ENCODE results near the gene POLR3C.

POLR3C gene

DNA sequence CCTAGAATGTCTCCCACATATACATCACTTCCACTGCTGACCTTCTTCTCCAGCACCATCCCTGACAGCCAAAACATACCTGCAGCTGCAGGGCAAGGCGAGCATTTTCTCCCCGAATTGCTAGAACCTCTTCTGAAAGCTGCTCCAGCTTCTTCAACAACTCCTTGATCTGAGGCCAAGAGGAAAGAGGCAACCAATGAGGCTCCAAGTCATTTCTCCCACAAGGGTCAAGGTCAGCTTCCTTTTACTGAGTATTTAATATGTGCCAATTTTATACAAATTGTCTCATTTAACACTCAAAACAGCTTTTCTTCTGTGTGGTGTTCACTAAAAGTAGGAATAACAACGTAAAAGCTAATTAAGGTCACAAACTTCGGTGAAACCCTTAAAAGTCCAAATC is 44.2 kb downstream of the POLR3C start:
- no peak for DNase-seq (ENCODE audit: low read depth in 2 of 2)

DNA sequence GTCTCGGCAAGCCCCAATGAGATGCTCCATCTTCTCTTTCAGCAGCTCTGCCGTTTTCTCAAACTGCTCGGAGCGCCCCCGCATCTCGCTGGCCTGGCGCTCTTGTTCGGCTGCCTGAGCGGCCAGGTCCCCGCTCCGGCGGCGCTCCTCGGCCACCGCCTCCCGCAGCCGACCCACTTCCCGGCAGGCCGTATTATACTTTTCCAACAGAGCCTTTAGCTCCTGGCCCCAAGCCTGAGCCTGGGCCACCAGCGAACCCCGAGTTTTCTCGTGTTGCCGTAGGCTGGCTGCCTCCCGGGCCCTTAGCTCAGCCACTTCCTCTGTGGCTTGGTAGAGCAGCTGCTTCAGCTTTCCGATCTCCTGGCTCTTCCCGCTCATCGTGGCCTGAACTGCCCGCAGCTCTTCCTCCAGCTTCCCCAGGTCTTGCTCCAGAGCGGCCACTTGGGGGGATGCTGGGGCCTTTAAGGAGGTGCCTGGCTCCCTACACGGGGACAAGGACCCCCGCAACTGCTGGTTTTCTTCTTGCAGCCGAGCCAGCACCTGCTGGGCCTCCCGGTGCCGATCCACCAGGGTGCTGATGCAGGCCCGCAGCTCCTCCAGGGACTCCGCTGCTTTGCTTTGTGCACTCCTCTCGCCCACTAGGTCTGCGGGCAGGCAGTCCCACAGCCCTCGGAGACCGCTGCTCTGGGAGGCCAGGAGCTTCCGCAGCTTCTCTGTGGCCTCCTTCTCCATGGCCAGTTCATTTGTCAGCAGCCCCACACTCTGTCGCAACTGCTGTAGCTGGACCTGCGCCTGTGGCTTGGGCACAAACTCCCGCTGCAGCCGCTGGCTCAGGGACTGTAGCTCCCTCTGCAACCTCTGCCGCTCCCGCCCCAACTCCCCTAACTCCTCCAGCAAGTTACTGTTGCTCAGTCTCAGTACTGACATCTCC is 48.3 kb downstream of the POLR3C start:
- DNase-seq (ENCODE audit: low read depth in 2 of 2), result peak in 1 of 2 donors; percentile 7

DNA sequence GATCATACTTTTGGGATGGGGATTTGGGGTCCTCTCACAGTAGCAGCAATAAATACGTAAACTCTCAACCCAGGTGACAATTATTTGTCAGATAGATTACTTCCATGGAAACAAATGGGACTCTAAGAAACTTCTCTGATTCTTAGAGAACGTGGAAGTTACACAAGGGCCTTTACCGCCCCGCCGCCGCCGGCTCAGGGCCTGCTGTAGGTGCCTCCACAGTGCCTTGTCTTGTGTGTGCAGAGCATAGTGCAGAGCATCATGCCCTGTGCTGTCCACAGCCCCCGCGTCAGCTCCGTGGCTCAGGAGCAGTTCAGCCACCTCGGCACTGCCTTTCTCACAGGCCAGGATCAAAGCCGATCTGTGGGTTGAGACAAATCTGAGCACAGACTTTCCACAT is 50.6 kb downstream of the POLR3C start:
- DNase-seq (ENCODE audit: low read depth in 2 of 2), result no peak

DNA sequence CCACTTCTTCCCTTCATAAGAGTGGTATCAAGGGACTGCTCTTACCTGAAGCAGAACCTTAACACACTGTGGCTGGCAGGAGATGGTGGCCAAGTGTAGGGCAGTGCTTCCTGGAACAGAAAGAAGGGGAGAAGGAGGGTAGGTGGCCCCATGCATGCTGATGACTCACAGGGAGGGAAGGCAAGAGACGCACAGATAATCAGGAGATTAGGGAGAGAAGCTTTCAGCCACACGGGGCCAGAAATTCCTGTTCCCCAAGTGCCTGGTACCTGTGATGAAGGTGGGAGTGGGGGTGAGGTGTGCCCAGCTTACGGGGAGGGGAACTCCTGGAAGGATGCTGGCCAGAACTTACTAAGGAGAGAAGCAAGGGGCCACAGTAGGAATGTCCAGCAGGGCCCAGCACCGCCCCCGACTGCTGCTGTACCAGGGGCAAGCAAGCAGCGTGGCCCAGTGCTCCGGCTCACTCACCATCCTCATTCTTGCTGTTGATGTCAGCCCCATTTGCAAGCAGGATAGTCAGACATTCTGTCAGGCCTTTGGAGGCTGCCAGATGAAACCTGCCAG is 54.0 kb downstream of the POLR3C start:
- DNase-seq (ENCODE audit: low read depth in 2 of 2), result no peak

DNA sequence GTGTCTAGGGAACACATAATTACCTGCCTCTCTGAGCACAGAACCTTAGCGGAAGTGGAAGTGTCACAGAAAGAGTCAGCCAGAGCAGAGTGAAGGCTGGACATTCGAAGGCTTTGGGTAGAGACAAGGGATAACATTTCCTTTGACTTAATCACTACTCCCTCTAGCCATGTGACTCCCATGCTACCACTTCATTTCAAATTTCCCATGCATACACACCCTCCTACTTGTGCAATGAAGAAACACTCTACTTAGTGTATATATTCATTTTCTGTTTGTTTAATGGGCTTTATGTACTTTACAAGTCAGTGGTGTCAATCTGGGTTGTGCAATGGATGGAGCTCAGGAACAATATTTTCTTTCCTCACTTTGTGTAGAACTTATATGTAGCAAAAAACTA is 54.7 kb downstream of the POLR3C start:
- DNase-seq (ENCODE audit: low read depth in 2 of 2), result no peak

DNA sequence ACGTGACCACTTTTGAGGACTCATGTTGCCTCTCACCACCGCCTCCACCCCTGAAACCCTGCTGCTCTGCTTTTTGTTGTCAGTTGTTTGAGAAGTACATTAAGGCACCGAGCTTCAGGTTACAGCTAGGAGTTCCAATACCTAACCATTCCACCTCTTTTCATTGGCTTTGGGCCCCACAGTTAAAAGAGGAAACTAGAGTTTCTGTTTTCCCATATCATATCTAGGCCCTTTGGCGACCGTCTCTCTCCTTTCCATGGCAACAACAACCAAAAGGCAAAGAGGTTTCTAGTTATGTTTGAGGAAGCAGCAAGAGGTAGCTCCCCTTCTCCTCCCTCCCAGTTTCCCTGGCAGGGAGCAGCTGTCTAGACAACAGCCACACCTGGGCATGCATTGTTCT is 55.8 kb downstream of the POLR3C start:
- no peak for DNase-seq (ENCODE audit: low read depth in 2 of 2)

DNA sequence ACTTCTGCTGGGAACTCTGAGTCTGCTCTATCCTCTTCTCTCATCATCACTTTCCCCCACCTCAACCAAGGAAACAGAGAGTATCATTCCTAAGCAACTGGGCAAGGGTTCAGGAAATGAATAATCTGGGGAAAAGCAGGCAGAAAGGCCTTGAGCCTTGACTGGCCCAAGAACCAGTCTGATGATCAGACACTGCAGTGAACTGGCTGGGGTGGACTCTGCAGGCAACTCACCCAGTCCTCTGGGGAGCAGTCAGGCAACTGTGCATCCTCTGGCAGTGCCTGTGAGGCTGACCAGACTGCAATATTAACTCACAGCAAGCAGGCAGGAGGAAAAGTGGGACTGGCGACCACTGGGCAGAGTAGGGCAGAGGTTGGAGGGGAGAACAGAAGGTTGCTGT is 60.7 kb downstream of the POLR3C start:
- no peak for DNase-seq (ENCODE audit: low read depth in 2 of 2)

DNA sequence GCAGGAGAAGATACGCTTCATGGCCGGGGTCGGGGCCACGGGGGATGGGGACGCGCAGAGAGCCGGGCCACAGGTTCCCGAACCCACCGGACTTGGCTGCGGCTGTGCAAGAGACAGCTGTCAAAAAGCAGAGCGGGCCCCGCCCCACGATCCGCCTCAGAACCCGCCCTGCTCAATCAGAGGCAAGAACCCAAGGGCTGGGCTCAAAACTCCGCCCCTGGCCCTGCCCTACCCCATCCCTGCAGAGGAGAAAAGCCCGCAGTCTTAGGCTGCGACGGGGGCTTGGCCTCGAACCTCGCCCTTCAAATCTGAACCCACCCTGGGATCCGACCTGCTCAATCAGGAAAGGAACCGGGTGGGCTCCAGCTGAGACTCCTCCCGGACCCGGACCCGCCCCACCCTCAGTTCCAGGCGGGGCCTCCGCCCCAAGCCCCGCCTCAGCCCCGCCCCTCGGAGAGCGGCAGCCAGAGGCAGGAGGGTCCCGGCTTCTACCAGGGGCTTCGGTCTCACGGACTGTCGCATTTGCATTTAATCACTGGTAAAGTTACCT is 61.8 kb downstream of the POLR3C start, which contains the start of gene ANKRD35:
TSS of gene ANKRD35 (minus strand) at position 129 of the 550 bp plus-strand sequence. CDS start at position 21, 108 bp downstream.
- peak; percentile 68 to 70 for DNase-seq (ENCODE audit: low read depth in 2 of 2)

DNA sequence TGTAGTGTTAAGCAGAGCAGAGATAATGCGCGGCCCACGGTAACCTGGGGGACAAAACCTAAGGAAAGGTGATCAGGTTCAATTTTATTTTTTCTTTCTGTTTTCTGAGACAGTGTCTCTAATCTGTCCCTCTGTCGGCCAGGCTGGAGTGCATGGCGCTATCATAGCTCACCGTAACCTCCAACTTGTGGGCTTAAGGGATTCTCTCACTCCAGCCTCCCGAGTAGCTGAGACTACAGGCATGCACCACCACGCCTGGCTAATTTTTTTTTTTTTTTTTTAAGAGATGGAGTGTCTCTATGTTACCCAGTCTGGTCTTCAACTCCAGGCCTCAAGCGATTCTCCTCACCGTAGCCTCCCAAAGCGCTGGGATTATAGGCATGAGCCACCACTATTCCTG is 62.4 kb downstream of the POLR3C start:
- DNase-seq (ENCODE audit: low read depth in 2 of 2), result no peak

DNA sequence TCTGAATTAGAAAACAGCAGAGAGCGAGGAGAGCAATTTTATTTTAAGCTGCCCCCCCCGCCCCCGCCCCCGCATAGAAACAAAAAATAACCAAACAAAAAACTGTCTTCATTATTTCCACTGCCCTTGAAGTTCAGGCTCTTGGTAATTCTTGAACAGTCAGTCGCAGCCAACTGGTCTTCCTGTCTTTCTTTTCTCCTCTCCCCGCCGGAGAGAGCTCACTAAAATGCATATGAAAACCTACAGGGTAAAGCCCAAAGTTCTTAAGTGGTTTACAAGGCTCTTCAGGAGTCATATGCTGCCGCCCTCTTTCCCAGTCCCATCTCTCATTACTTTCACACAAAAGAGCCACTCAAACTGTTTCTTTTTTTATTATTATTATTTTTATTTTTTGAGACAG is 62.8 kb downstream of the POLR3C start:
- no peak for DNase-seq (ENCODE audit: low read depth in 2 of 2)

DNA sequence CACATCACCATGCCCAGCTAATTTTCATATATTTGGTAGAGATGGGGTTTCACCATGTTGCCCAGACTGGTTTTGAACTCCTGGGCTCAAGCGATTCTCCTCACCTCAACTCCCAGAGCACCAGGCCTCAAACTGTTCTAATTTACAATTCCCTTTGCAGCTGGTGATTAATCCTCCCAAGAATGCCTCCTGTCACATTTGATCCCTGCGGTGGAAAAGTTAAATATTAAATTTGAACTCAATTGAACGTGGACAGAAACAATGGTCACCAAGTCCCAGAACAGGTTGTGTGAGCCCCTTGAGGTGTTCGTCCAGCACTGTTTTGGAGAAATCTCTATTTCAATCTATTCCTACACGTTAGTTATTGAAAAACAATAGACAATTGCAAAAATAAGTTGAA is 63.6 kb downstream of the POLR3C start:
- no peak for DNase-seq (ENCODE audit: low read depth in 2 of 2)

DNA sequence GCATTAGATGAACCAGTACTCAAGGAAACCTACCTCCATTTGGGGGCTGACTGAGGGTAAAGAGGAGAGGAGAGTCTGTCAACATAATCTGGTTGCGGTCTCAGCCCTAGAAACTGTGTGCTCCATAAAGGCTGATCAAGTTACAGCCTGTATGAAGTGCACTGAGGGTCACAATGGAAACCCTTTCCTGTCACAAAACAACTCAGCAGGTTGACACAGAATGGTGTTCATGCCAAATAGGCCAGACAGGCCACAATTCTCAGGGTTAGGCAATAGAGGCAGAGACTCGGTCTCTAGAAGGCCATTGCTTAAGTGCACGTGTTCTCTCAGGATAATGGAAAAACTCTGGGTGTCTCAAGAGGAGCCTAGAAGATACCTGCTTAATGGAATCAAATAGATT is 65.7 kb downstream of the POLR3C start:
- no peak for DNase-seq (ENCODE audit: low read depth in 2 of 2)

DNA sequence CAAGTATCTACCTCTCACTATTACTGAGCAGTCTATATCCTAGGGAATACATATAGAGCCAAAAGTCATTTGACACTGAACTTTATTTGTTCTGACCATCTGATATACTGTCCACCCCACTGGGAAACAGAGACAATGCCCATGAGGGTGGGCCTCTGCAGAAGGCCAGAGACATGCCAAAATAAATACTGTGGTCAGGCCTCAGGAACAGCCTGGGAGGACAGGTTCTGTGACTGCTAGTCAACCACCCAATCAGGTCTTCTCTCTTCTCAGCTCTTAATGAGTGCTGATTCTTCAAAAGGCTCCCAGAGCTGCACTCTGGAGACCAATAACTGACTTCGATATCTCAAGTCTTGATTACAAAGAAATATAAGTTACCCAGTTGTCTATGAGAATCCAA is 67.1 kb downstream of the POLR3C start:
- no peak for DNase-seq (ENCODE audit: low read depth in 2 of 2)

DNA sequence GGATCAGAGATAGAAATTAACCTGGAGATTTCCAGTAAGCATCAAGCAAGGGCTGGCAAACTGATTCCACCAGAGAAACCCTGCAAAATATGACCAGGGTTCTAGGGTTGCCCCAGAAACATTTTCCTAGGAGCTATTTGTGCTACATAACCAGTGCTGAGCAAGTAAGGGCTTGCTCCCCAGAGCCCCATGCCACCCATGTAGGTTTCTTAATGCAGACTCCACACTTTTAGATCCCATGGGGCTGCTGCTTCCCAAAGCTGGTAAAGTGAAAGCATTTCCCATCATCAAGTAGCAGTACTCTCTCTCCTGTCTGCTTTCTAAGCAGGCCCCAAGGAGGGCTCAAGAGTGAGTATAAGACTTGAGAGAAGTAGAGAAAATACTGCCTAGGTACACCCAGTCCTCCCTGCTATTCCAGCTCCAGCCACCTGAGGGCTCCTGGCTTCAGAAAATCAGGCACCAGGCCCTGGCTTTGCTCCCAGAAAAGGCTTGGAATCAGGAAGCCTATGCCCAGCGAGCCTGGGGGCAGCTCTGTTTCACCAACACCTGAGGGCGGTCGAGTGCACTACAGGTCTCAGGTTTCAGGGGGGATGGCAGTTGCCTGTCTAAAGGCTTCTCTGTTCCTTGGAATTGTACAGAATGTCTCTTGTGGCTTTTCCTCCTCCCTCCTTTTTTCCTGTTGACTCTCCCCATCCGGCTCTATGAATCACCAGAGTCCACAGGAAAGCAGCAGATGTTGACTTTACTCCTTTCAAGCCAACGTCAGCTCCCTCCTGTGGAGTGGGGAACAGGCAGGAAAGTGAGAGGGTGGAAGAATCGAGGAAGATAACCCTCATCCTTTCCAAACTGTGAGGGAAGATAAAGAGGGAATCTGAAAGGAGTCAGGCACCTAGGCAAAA is 67.8 kb downstream of the POLR3C start:
- peak in 1 of 2 donors; percentile 16 for DNase-seq (ENCODE audit: low read depth in 2 of 2)

DNA sequence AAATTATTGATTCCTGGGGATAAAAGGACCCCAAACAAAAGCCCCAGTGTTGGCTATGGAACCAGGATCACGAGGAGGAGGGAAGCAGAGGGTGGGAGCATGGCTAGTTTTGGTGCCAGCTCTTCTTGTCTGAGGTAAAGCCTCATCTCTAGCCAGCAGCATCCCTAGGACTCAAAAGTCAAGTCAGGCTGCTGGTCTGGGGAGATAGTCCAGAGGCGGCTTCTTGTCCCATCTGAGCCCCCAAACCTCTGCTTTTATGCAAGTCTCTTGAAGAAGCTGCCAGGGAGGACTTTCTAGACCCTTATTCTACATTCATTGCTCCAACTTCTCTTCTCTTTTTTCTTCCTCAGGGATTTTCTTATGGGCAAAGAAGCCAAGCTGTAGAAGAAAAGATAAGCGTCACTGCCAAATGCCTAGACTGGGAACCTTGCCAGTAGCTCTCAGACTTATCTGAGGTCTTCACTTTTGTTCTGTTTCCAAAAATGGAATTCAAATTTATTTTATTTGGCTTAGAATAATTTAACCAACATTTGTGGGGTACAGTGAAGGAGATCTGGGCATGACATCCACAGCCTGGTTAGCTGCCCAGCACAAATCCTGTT is 68.6 kb downstream of the POLR3C start:
- DNase-seq (ENCODE audit: low read depth in 2 of 2), result no peak

DNA sequence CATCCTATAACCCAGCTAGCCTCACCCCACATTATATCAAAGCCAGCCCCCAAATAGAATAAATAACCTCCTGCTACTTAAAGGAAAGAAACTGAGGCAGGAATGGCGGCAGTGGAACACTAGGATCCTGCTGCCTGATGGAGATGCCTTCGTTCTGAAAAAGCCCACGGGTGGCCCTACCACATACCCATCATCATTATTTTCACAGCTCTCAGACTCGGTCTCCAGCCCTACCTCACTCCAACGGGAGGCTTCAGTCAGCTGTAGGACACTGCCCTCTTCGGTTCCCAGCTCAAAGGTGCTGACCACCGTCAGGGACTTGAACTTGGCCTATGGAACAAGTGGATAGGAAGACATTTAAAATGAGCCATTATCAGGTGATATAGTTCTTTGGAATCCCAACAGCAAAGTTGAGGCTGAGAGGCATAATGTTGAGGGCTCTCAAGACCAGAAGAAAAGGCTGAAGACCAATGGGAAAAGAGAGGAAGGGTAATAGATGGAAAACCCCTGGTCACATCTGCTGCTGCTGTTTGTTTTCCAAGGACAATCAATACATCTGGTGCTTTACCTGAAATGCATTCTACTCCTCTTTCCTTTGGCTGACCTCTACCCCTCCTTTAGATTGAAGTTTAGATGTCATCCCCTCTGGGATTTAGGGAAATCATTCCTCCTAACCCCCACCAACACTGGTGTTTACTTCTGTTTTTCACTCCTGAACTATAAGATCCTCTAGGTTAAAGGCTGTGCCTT is 69.5 kb downstream of the POLR3C start:
- DNase-seq (ENCODE audit: low read depth in 2 of 2), result no peak

Measured in stimulated activated CD8-positive, alpha-beta memory T cell treated with anti-CD3 and anti-CD28 coated beads, Interleukin-7, amount 100 ng/mL, for 1 hour (primary cell).